HL-60 (cell line): ENCODE results near the gene FAM107B.

Source experiments
- POLR2AphosphoS5 ChIP-seq: IDR thresholded peaks from 2 replicates; pipeline ENCODE4 v1.6.1; 2012; ENCODE audit warnings: low read depth
- SPI1 ChIP-seq: IDR thresholded peaks from 2 replicates; pipeline ENCODE4 v1.6.1; 2012; ENCODE audit warnings: low read depth, mild to moderate bottlenecking, borderline replicate concordance
- TF ChIP-seq, protein P1 (sequence below): IDR thresholded peaks from one replicate; pipeline ENCODE4 v1.5.1; 2011; ENCODE audit warnings: low read length, control low read depth, inconsistent platforms; ENCODE audit not compliant: insufficient read depth

GRCh38 chr10:14656052-14656730 lies 118.5 kb downstream of the FAM107B start:
- TF ChIP-seq POLR2AphosphoS5 (no peak), SPI1 (no peak)
- TF ChIP-seq, protein P1, sequence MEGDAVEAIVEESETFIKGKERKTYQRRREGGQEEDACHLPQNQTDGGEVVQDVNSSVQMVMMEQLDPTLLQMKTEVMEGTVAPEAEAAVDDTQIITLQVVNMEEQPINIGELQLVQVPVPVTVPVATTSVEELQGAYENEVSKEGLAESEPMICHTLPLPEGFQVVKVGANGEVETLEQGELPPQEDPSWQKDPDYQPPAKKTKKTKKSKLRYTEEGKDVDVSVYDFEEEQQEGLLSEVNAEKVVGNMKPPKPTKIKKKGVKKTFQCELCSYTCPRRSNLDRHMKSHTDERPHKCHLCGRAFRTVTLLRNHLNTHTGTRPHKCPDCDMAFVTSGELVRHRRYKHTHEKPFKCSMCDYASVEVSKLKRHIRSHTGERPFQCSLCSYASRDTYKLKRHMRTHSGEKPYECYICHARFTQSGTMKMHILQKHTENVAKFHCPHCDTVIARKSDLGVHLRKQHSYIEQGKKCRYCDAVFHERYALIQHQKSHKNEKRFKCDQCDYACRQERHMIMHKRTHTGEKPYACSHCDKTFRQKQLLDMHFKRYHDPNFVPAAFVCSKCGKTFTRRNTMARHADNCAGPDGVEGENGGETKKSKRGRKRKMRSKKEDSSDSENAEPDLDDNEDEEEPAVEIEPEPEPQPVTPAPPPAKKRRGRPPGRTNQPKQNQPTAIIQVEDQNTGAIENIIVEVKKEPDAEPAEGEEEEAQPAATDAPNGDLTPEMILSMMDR: no peak
